Activated naive CD4-positive, alpha-beta T cell treated with anti-CD3 and anti-CD28 coated beads for 36 hours (primary cell): Measurements from ENCODE around the gene NHSL2. TPM values are rescaled to one million over a fixed set of nuclear protein-coding genes. Genes with fewer than 3 reads are reported as not detected.

Experiments used
- CTCF ChIA-PET: fragments of 350-600 bp; sonication (Branson Sonifier 250); formaldehyde crosslinking; loops from one replicate; lab custom pipeline; 2021; ENCODE audit warnings: antibody characterized with exemption; lab: Charles Lee
- DNase-seq: peaks from one replicate; pipeline ENCODE4 v3.0.0-alpha.2; 2020
- H3K27ac Mint-ChIP-seq: one replicate; pipeline ENCODE4 v1.8.0; 2021; ENCODE audit warnings: mild to moderate bottlenecking, mixed read lengths
- H3K27me3 Mint-ChIP-seq: one replicate; pipeline ENCODE4 v1.8.0; 2021; ENCODE audit warnings: low read depth, mixed read lengths
- H3K36me3 Mint-ChIP-seq: one replicate; pipeline ENCODE4 v1.8.0; 2021; ENCODE audit warnings: low read depth, mixed read lengths
- H3K4me1 Mint-ChIP-seq: one replicate; pipeline ENCODE4 v1.8.0; 2021; ENCODE audit warnings: low read depth, mixed read lengths
- H3K4me3 Mint-ChIP-seq: one replicate; pipeline ENCODE4 v1.8.0; 2021; ENCODE audit warnings: mild to moderate bottlenecking, moderate library complexity, mixed read lengths
- H3K9me3 Mint-ChIP-seq: one replicate; pipeline ENCODE4 v1.8.0; 2021; ENCODE audit warnings: mixed read lengths
- intact Hi-C: fragments of 100-400 bp; cut with micrococcal nuclease; formaldehyde crosslinking; loops from one replicate; pipeline ENCODE4 v1.15.1; 2023
- total RNA-seq, 2 experiments: library from RNA; stranded (reverse); gene quantifications; one replicate each; pipeline ENCODE4 v1.2.3, GENCODE V29; 2021

NHSL2 gene
- total RNA-seq, 2 experiments from 2014 or later = 0.10 to 0.41 TPM

- Mint-ChIP-seq H3K36me3 (no peaks in the 10 kb centered on the region), H3K27ac (no peak overlapping the region), H3K4me1 (peaks cover 3% of the 10 kb centered on the region), H3K4me3 (no peak overlapping the region), H3K27me3 (peaks cover 2% of the 10 kb centered on the region), H3K9me3 (no peaks in the 10 kb centered on the region)
- intact Hi-C loops = no loop called here
- no peak for DNase-seq
- CTCF ChIA-PET = interaction anchor here (0.6 to 0.8 kb wide), 2 partner anchors 99 to 100 kb away, joined by 3 read pairs; no protein-coding TSS in a partner anchor
These were observed 116.6 kb downstream of the NHSL2 start for GRCh38 chrX:72027024-72027913.

GRCh38 chrX:72027914-72028307, 117.3 kb downstream of the NHSL2 start:
- intact Hi-C loops = no loop called here
- Mint-ChIP-seq H3K27me3 (no peaks in the 10 kb centered on the region), H3K4me3 (no peak overlapping the region), H3K36me3 (no peaks in the 10 kb centered on the region), H3K9me3 (no peaks in the 10 kb centered on the region), H3K27ac (no peak overlapping the region), H3K4me1 (peaks cover 3% of the 10 kb centered on the region)
- CTCF ChIA-PET = interaction anchor here (0.6 kb wide), 1 partner anchor 98 kb away, joined by 3 read pairs; no protein-coding TSS in a partner anchor
- no peak for DNase-seq

- no peak overlapping the region for H3K27ac Mint-ChIP-seq
- peaks cover 3% of the 10 kb centered on the region for H3K4me1 Mint-ChIP-seq
- no peak for DNase-seq
- H3K4me3 Mint-ChIP-seq = no peak overlapping the region
- H3K9me3 Mint-ChIP-seq = no peaks in the 10 kb centered on the region
- CTCF ChIA-PET = no interaction called here
- intact Hi-C loops = no loop called here
- H3K36me3 Mint-ChIP-seq = no peaks in the 10 kb centered on the region
- H3K27me3 Mint-ChIP-seq = no peaks in the 10 kb centered on the region
These were observed 118.2 kb downstream of the NHSL2 start for GRCh38 chrX:72028701-72029470.

GRCh38 chrX:72029483-72030411, 119.1 kb downstream of the NHSL2 start:
- no peak overlapping the region for H3K27ac Mint-ChIP-seq
- no peak for DNase-seq
- no peak overlapping the region for H3K4me3 Mint-ChIP-seq
- peaks cover 3% of the 10 kb centered on the region for H3K4me1 Mint-ChIP-seq
- H3K36me3 Mint-ChIP-seq = no peaks in the 10 kb centered on the region
- no peaks in the 10 kb centered on the region for H3K9me3 Mint-ChIP-seq
- intact Hi-C loops = no loop called here
- H3K27me3 Mint-ChIP-seq = no peaks in the 10 kb centered on the region
- CTCF ChIA-PET = interaction anchor here (0.6 to 0.9 kb wide), 2 partner anchors 12 to 112 kb away, joined by 3 to 7 read pairs; no protein-coding TSS in a partner anchor

GRCh38 chrX:72030431-72030830, 119.8 kb downstream of the NHSL2 start:
- no peak overlapping the region for H3K27ac Mint-ChIP-seq
- CTCF ChIA-PET = interaction anchor here (0.6 to 0.9 kb wide), 2 partner anchors 12 to 96 kb away, joined by 3 to 5 read pairs; no protein-coding TSS in a partner anchor
- peaks cover 3% of the 10 kb centered on the region for H3K4me1 Mint-ChIP-seq
- intact Hi-C loops = no loop called here
- no peaks in the 10 kb centered on the region for H3K9me3 Mint-ChIP-seq
- H3K4me3 Mint-ChIP-seq = no peak overlapping the region
- H3K27me3 Mint-ChIP-seq = no peaks in the 10 kb centered on the region
- H3K36me3 Mint-ChIP-seq = no peaks in the 10 kb centered on the region
- no peak for DNase-seq

- Mint-ChIP-seq H3K27ac (no peak overlapping the region), H3K27me3 (no peaks in the 10 kb centered on the region), H3K4me1 (peaks cover 3% of the 10 kb centered on the region), H3K4me3 (no peak overlapping the region), H3K36me3 (no peaks in the 10 kb centered on the region), H3K9me3 (no peaks in the 10 kb centered on the region)
- no peak for DNase-seq
- CTCF ChIA-PET = interaction anchor here (0.6 to 1.1 kb wide), 2 partner anchors 10 to 96 kb away, joined by 4 to 5 read pairs; no protein-coding TSS in a partner anchor
- intact Hi-C loops = no loop called here
These were observed 120.5 kb downstream of the NHSL2 start for GRCh38 chrX:72031118-72031517.

- intact Hi-C loops = no loop called here
- CTCF ChIA-PET = interaction anchor here (1.1 to 1.3 kb wide), 2 partner anchors 9 to 10 kb away, joined by 4 to 6 read pairs; no protein-coding TSS in a partner anchor
- no peak for DNase-seq
- Mint-ChIP-seq H3K9me3 (peaks cover 3% of the 10 kb centered on the region), H3K4me3 (no peak overlapping the region), H3K27ac (no peak overlapping the region), H3K36me3 (no peaks in the 10 kb centered on the region), H3K4me1 (peaks cover 2% of the 10 kb centered on the region), H3K27me3 (no peaks in the 10 kb centered on the region)
These were observed 121.0 kb downstream of the NHSL2 start for GRCh38 chrX:72031634-72032033.

- Mint-ChIP-seq H3K4me3 (no peak overlapping the region), H3K9me3 (peaks cover 3% of the 10 kb centered on the region), H3K36me3 (no peaks in the 10 kb centered on the region), H3K4me1 (no peaks in the 10 kb centered on the region), H3K27me3 (no peaks in the 10 kb centered on the region), H3K27ac (no peak overlapping the region)
- no peak for DNase-seq
- CTCF ChIA-PET = no interaction called here
- intact Hi-C loops = no loop called here
These were observed 127.0 kb downstream of the NHSL2 start for GRCh38 chrX:72037601-72038000.

- no peaks in the 10 kb centered on the region for H3K36me3 Mint-ChIP-seq
- intact Hi-C loops = no loop called here
- peaks cover 3% of the 10 kb centered on the region for H3K9me3 Mint-ChIP-seq
- no peaks in the 10 kb centered on the region for H3K4me1 Mint-ChIP-seq
- H3K27me3 Mint-ChIP-seq = no peaks in the 10 kb centered on the region
- no peak overlapping the region for H3K27ac Mint-ChIP-seq
- H3K4me3 Mint-ChIP-seq = no peak overlapping the region
- DNase-seq = no peak
- CTCF ChIA-PET = no interaction called here
These were observed 127.4 kb downstream of the NHSL2 start for GRCh38 chrX:72038016-72038415.

GRCh38 chrX:72038868-72039267, 128.2 kb downstream of the NHSL2 start:
- no peaks in the 10 kb centered on the region for H3K27me3 Mint-ChIP-seq
- H3K9me3 Mint-ChIP-seq = peaks cover 3% of the 10 kb centered on the region
- H3K36me3 Mint-ChIP-seq = no peaks in the 10 kb centered on the region
- CTCF ChIA-PET = no interaction called here
- H3K4me3 Mint-ChIP-seq = no peak overlapping the region
- H3K4me1 Mint-ChIP-seq = no peaks in the 10 kb centered on the region
- intact Hi-C loops = no loop called here
- DNase-seq = no peak
- no peak overlapping the region for H3K27ac Mint-ChIP-seq

GRCh38 chrX:72040506-72040905, 129.9 kb downstream of the NHSL2 start:
- Mint-ChIP-seq H3K4me3 (no peak overlapping the region), H3K4me1 (no peaks in the 10 kb centered on the region), H3K9me3 (peaks cover 3% of the 10 kb centered on the region), H3K27ac (no peak overlapping the region), H3K36me3 (no peaks in the 10 kb centered on the region), H3K27me3 (no peaks in the 10 kb centered on the region)
- intact Hi-C loops = no loop called here
- CTCF ChIA-PET = no interaction called here
- no peak for DNase-seq
